GM12878 (cell line): Measurements from ENCODE around the gene INO80. TPM values are rescaled to one million over a fixed set of nuclear protein-coding genes. Genes with fewer than 3 reads are reported as not detected.

ENCODE experiments used
- ATAC-seq: fragments of 200-7000 bp; cut with Tn5 transposase; 3 replicates; pipeline ENCODE4 v1.9.1; 2020; ENCODE audit warnings: mild to moderate bottlenecking, moderate library complexity
- BruUV-seq: library from RNA; stranded (reverse); fragments of 400-500 nt; replicated peaks from 2 replicates; lab custom pipeline; 2021; lab: Mats Ljungman, UMichigan
- CTCF ChIA-PET: fragments of 300-600 bp; sonication (Branson Sonifier 250); formaldehyde crosslinking; extraction: SDS; loops from one replicate; lab custom pipeline; 2021; ENCODE audit warnings: inconsistent platforms; lab: Yijun Ruan, JAX
- POLR2A ChIA-PET: fragments of 350-600 bp; formaldehyde crosslinking; extraction: SDS; loops from one replicate; lab custom pipeline; 2021; ENCODE audit warnings: inconsistent platforms; lab: Charles Lee
- RAD21 ChIA-PET: fragments of 300-600 bp; sonication (Branson Sonifier 250); formaldehyde crosslinking; loops from one replicate; lab custom pipeline; 2023; ENCODE audit warnings: antibody characterized with exemption; ENCODE audit not compliant: unreplicated experiment; lab: Charles Lee
- SMC1A ChIA-PET: fragments of 300-600 bp; sonication (Branson Sonifier 250); formaldehyde crosslinking; loops from one replicate; lab custom pipeline; 2023; ENCODE audit not compliant: unreplicated experiment, uncharacterized antibody; lab: Charles Lee
- DNase-seq: peaks from one replicate; pipeline ENCODE4 v3.0.0-alpha.2; 2011; ENCODE audit warnings: low read depth, low spot score
- FAIRE-seq: peaks from 3 replicates; lab custom pipeline; 2011; peaks lifted over from hg19 to GRCh38; lab: Jason Lieb, UNC
- H2AFZ ChIP-seq: 2 replicates; pipeline ENCODE4 v1.6.0; 2011; ENCODE audit warnings: low read depth, low read length, control low read depth; ENCODE audit not compliant: control insufficient read depth
- H3K27ac ChIP-seq: 2 replicates; pipeline ENCODE4 v1.5.1; 2011; ENCODE audit warnings: control low read depth; ENCODE audit not compliant: control insufficient read depth, insufficient read depth
- H3K27me3 ChIP-seq, 2 experiments: replicated peaks in 1 of 2; 2 replicates each; pipeline versions ENCODE4 v1.6.0 to v1.6.1; 2011; ENCODE audit warnings: low read length in 1 of 2; ENCODE audit not compliant: control insufficient read depth in 2 of 2, insufficient read depth in 2 of 2
- H3K36me3 ChIP-seq, 2 experiments: 2 replicates each; pipeline ENCODE4 v1.5.1; 2011; ENCODE audit warnings: low read length in 1 of 2; ENCODE audit not compliant: control insufficient read depth in 2 of 2, insufficient read depth in 2 of 2
- H3K4me1 ChIP-seq: 2 replicates; pipeline ENCODE4 v1.6.1; 2011; ENCODE audit warnings: mild to moderate bottlenecking, low read length, moderate library complexity, mixed read lengths; ENCODE audit not compliant: control insufficient read depth, insufficient read depth
- H3K4me2 ChIP-seq: 2 replicates; pipeline ENCODE4 v1.6.0; 2011; ENCODE audit warnings: control low read depth; ENCODE audit not compliant: control insufficient read depth, insufficient read depth
- H3K4me3 ChIP-seq: fragments of 200-600 bp; sonication (generic); 2 replicates; pipeline ENCODE4 v1.5.1; 2016
- H3K79me2 ChIP-seq: 2 replicates; pipeline ENCODE4 v1.6.0; 2011; ENCODE audit warnings: low read length; ENCODE audit not compliant: control insufficient read depth, insufficient read depth
- H3K9ac ChIP-seq: 2 replicates; pipeline ENCODE4 v1.8.0; 2011; ENCODE audit warnings: low read length, control low read depth, mixed read lengths; ENCODE audit not compliant: control insufficient read depth, insufficient read depth
- H3K9me3 ChIP-seq: replicated peaks from 3 replicates; pipeline ENCODE4 v1.5.1; 2011; ENCODE audit warnings: mild to moderate bottlenecking, low read length; ENCODE audit not compliant: control insufficient read depth, insufficient read depth
- H4K20me1 ChIP-seq: 2 replicates; pipeline ENCODE4 v1.6.0; 2011; ENCODE audit not compliant: control insufficient read depth, insufficient read depth
- BMI1 ChIP-seq: fragments of 450-650 bp; IDR thresholded peaks from 2 replicates; pipeline ENCODE4 v1.6.1; 2016; ENCODE audit warnings: mild to moderate bottlenecking, moderate library complexity, borderline replicate concordance
- CTCF ChIP-seq, 3 experiments: IDR thresholded peaks in 2 of 3; conservative IDR thresholded peaks in 1 of 3; 2 replicates each; pipeline ENCODE4 v1.5.1; 2011; ENCODE audit warnings: low read depth in 3 of 3, low read length in 3 of 3, mild to moderate bottlenecking in 3 of 3, control low read depth in 2 of 3, moderate library complexity in 2 of 3, inconsistent platforms in 1 of 3, mixed read lengths in 1 of 3; ENCODE audit not compliant: control insufficient read depth in 2 of 3, insufficient read depth in 1 of 3; ENCODE audit errors: extremely low read depth in 1 of 3
- EP300 ChIP-seq, 2 experiments: fragments of 150-350 bp in 1 of 2; IDR thresholded peaks; 2 replicates each; pipeline ENCODE4 v1.6.1; 2011 to 2012; ENCODE audit warnings: low read depth in 2 of 2, low read length in 2 of 2, borderline replicate concordance in 1 of 2, improper control_type of control experiment in 1 of 2, inconsistent platforms in 1 of 2; ENCODE audit not compliant: control insufficient read depth in 1 of 2
- POLR2A ChIP-seq: IDR thresholded peaks from 2 replicates; pipeline ENCODE4 v1.6.1; 2011; ENCODE audit warnings: low read depth, mild to moderate bottlenecking, low read length
- PRDM15 ChIP-seq: fragments of 450-650 bp; formaldehyde crosslinking; IDR thresholded peaks from 2 replicates; pipeline ENCODE4 v1.4.0; 2020; ENCODE audit warnings: mild to moderate bottlenecking, moderate library complexity
- RB1 ChIP-seq: fragments of 450-650 bp; formaldehyde crosslinking; IDR thresholded peaks from 2 replicates; pipeline ENCODE4 v1.6.1; 2017; ENCODE audit warnings: mild to moderate bottlenecking, borderline replicate concordance
- ZNF622 ChIP-seq: fragments of 450-650 bp; IDR thresholded peaks from 2 replicates; pipeline ENCODE4 v1.6.1; 2017; ENCODE audit warnings: mild to moderate bottlenecking, inconsistent platforms
- WGBS: methylation state at CpG from one replicate; pipeline ENCODE4 v1.1.6; 2016; ENCODE audit warnings: low lambda C conversion rate; ENCODE audit not compliant: insufficient replicate concordance, insufficient coverage; ENCODE audit errors: missing lambda C conversion rate; 5-methylcytosine and 5-hydroxymethylcytosine counted together
- in situ Hi-C: fragments of 300-500 bp; cut with MboI; formaldehyde crosslinking; loops from 9 replicates; pipeline ENCODE4 v1.14.3; 2018; ENCODE audit warnings: mixed read lengths
- intact Hi-C: fragments of 100-400 bp; cut with micrococcal nuclease; formaldehyde crosslinking; loops from one replicate; pipeline ENCODE4 v1.14.2; 2022; ENCODE audit not compliant: unreplicated experiment
- polyA plus RNA-seq, 11 experiments: library from polyadenylated mRNA; depleted of rRNA in 4 of 11; unstranded in 6 of 11; stranded (reverse) in 5 of 11; fragments of >200 nt; fragmentation: Nextera tagmentation in 4 of 11; fragmentation: Illumina TruSeq in 1 of 11; extraction: Ambion mirVana in 4 of 11; extraction: Trizol in 1 of 11; gene quantifications; 1 replicate in 1 of 11; 2 replicates in 10 of 11; pipeline versions ENCODE4 v1.2.1 to v1.2.3, GENCODE V29; 2011 to 2016; ENCODE audit warnings: inconsistent platforms in 2 of 11, missing spikeins in 2 of 11, low read depth in 1 of 11
- total RNA-seq, 4 experiments: library from RNA; depleted of rRNA in 3 of 4; stranded (reverse); fragments of >200 nt in 3 of 4; fragmentation: Illumina TruSeq in 1 of 4; extraction: Trizol in 1 of 4; gene quantifications; 2 replicates each; pipeline versions ENCODE4 v1.2.1 to v1.2.3, GENCODE V29; 2013 to 2021

Gene INO80
- total and polyA plus RNA-seq, 10 of the 15 experiments (the other 5 are each of a cell fraction or from before 2014, with no cell fraction given) = 4.5 to 25.0 (median 14.2) TPM

DNA sequence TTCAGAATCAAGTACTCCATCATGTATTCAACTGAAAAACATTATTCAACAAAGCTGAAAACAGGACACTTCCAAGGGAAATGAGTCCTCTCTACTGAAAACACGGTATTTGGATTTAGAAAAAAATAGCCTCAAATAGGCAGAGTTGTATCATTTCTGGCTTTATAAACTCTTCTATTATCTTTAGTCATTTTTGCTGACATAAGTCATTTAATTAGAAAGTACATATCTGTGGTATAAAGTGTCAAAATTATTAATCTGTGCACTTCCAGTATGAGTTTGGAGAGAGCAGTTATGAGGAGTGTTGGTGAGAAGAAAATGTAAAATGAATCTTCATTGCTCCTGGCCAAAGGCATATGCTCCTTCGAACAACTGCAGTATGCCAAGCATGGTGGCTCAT lies 59.3 kb downstream of the INO80 start (continued):
- TF ChIP-seq PRDM15 (CRISPR knock-in tag) = no peak
- TF ChIP-seq EP300 (IDR thresholded peaks at IDR 0.05; ENCODE audit: borderline replicate concordance in 1 of 2, control insufficient read depth in 1 of 2, low read depth in 2 of 2, low read length in 2 of 2) = no peak
- TF ChIP-seq POLR2A = no peak
- no peak for TF ChIP-seq BMI1
- no peak for TF ChIP-seq CTCF (IDR thresholded peaks at IDR 0.05 in 2 of 3, conservative IDR thresholded peaks at IDR 0.05 in 1 of 3; ENCODE audit: control insufficient read depth in 2 of 3, extremely low read depth in 1 of 3, insufficient read depth in 1 of 3, low read depth in 3 of 3, low read length in 3 of 3)

DNA sequence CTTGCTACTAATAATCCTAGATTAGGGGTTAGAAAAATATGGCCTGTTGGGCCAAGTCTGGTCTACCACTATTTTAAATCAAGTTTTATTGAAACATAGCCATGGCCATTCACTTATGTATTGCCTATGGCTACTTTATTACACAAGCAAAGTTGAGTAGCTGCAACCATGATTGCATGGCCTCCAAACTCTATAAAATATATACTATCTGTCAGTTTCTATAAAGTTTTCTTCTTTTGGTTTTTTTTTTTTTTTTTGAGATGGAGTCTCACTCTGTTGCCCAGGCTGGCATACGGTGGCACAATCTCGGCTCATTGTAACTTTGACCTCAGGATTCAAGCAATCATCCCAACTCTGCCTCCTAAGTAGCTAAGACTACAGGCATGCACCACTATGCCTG lies 60.4 kb downstream of the INO80 start:
- 92% methylated on average over 2 of the region's 2 CpGs for WGBS
- Histone ChIP-seq H3K27ac (no peak overlapping the region), H4K20me1 (no peaks in the 10 kb centered on the region), H3K4me2 (no peak overlapping the region), H3K4me3 (no peak overlapping the region)
- FAIRE-seq = no peak
- ATAC-seq = no peak
- TF ChIP-seq ZNF622 (no peak), RB1 (no peak)
- TF ChIP-seq, all 136 proteins: peak for 0
- ChIA-PET SMC1A (interaction anchor here (0.6 to 0.7 kb wide), 3 partner anchors 26 to 151 kb away, joined by 3 to 4 read pairs (median 4); no protein-coding TSS in a partner anchor), RAD21 (no interaction called here), POLR2A (interaction anchor here (0.7 kb wide), 1 partner anchor 16 kb away, joined by 3 read pairs; no protein-coding TSS in a partner anchor), CTCF (no interaction called here)
- no peak overlapping the region for H2AFZ ChIP-seq
- in situ Hi-C loops (no loop called here), intact Hi-C loops (no loop called here)
- H3K4me1 ChIP-seq = no peaks in the 10 kb centered on the region
- DNase-seq = no peak
- peaks cover 9 to 29% of the 10 kb centered on the region in 2 experiments for H3K36me3 ChIP-seq
- no peaks in the 10 kb centered on the region for H3K79me2 ChIP-seq
- no peaks in the 10 kb centered on the region for H3K9me3 ChIP-seq
- no peaks in the 10 kb centered on the region for H3K27me3 ChIP-seq
- BruUV-seq = no TSS peak
- no peak overlapping the region for H3K9ac ChIP-seq
